ENCODE measurements around the gene MC1R.

- no peak for TF ChIP-seq POLR2AphosphoS5 (IDR thresholded peaks at IDR 0.05)
- no peak for TF ChIP-seq CTCF (IDR thresholded peaks at IDR 0.05)
- no peak for TF ChIP-seq POLR2A (IDR thresholded peaks at IDR 0.05)
Measured at GRCh38 chr16:89924297-89924924, 5.7 kb downstream of the MC1R start.

All from stomach (tissue), 4 donors.